HCT116 (cell line): ENCODE results near the gene KIF3C. TPM values are rescaled to one million over a fixed set of nuclear protein-coding genes. Genes with fewer than 3 reads are reported as not detected.
"Not testable (repeated sequence)": the region's sequence is repeated elsewhere in the genome, so short reads cannot be mapped to it uniquely, and the experiment has no call there.

Experiments
- ATAC-seq: fragments of 200-7000 bp; cut with Tn5 transposase; 2 replicates; pipeline ENCODE4 v1.9.1; 2020; ENCODE audit warnings: mild to moderate bottlenecking, moderate library complexity
- BruUV-seq: library from RNA; stranded (reverse); fragments of 400-500 nt; replicated peaks from 2 replicates; lab custom pipeline; 2021; lab: Mats Ljungman, UMichigan
- CTCF ChIA-PET: fragments of 300-600 bp; sonication (Branson Sonifier 250); formaldehyde crosslinking; loops from one replicate; lab custom pipeline; 2021; ENCODE audit warnings: antibody characterized with exemption; lab: Charles Lee
- POLR2A ChIA-PET: fragments of 300-600, 350-600 bp; sonication (Branson Sonifier 250); formaldehyde crosslinking; loops from one replicate; lab custom pipeline; 2021; ENCODE audit warnings: antibody characterized with exemption; lab: Charles Lee
- RAD21 ChIA-PET, 2 experiments: fragments of 300-600 bp; sonication (Branson Sonifier 250); formaldehyde crosslinking; loops; one replicate each; lab custom pipeline; 2023; ENCODE audit warnings: low total read pairs in 2 of 2; ENCODE audit not compliant: uncharacterized antibody in 2 of 2, unreplicated experiment in 2 of 2, low non-redundant PET in 1 of 2; lab: Charles Lee
- DNase-seq: peaks from one replicate; pipeline ENCODE4 v3.0.0-alpha.2; 2010; ENCODE audit warnings: low read depth, low spot score
- H2AFZ ChIP-seq: fragments of 200-600 bp; shearing (Covaris generic), sonication (generic); 2 replicates; pipeline ENCODE4 v1.6.1; 2017; ENCODE audit warnings: low read depth, mixed run types, mixed read lengths, antibody characterized with exemption, low read length; ENCODE audit not compliant: poor library complexity, severe bottlenecking
- H3K27ac ChIP-seq: 2 replicates; pipeline ENCODE4 v1.5.1; 2012; ENCODE audit warnings: low read depth, low read length
- H3K27me3 ChIP-seq: fragments of 200-600 bp; sonication (generic); 2 replicates; pipeline ENCODE4 v1.6.1; 2016; ENCODE audit warnings: mixed run types, low read length, mixed read lengths; ENCODE audit not compliant: insufficient read depth
- H3K36me3 ChIP-seq, 2 experiments: fragments of 200-500 bp in 1 of 2; fragments of 200-600 bp in 1 of 2; sonication (Bioruptor generic) in 1 of 2; sonication (generic) in 1 of 2; 2 replicates each; pipeline versions ENCODE4 v1.5.1 to v1.6.1; 2014 to 2016; ENCODE audit warnings: low read length in 2 of 2, inconsistent platforms in 1 of 2, mixed read lengths in 1 of 2, mixed run types in 1 of 2; ENCODE audit not compliant: insufficient read depth in 2 of 2, control insufficient read depth in 1 of 2
- H3K4me1 ChIP-seq, 2 experiments: fragments of 200-600 bp in 1 of 2; sonication (generic) in 1 of 2; 2 replicates each; pipeline versions ENCODE4 v1.5.1 to v1.6.1; 2012 to 2017; ENCODE audit warnings: low read length in 2 of 2, inconsistent platforms in 1 of 2, mild to moderate bottlenecking in 1 of 2, mixed read lengths in 1 of 2, mixed run types in 1 of 2, moderate library complexity in 1 of 2; ENCODE audit not compliant: insufficient read depth in 2 of 2, control insufficient read depth in 1 of 2
- H3K4me2 ChIP-seq: fragments of 200-600 bp; sonication (generic); 2 replicates; pipeline ENCODE4 v1.6.1; 2017; ENCODE audit warnings: mixed run types, low read length, mixed read lengths
- H3K4me3 ChIP-seq, 2 experiments: fragments of 200-600 bp in 1 of 2; sonication (generic) in 1 of 2; replicated peaks in 1 of 2; 2 replicates each; pipeline ENCODE4 v1.5.1; 2011 to 2016; ENCODE audit warnings: low read length in 2 of 2, control low read depth in 1 of 2, low read depth in 1 of 2, mild to moderate bottlenecking in 1 of 2, mixed read lengths in 1 of 2, mixed run types in 1 of 2
- H3K79me2 ChIP-seq: fragments of 200-600 bp; sonication (generic); 2 replicates; pipeline ENCODE4 v1.6.1; 2017; ENCODE audit warnings: mild to moderate bottlenecking, mixed run types, low read length, moderate library complexity, mixed read lengths; ENCODE audit not compliant: insufficient read depth
- H3K9ac ChIP-seq: fragments of 200-600 bp; sonication (generic); 2 replicates; pipeline ENCODE4 v1.6.1; 2016; ENCODE audit warnings: low read length, mixed read lengths
- H3K9me2 ChIP-seq: fragments of 200-600 bp; sonication (generic), shearing (Covaris generic); 2 replicates; pipeline ENCODE4 v1.6.1; 2017; ENCODE audit warnings: mixed run types, mild to moderate bottlenecking, moderate library complexity; ENCODE audit not compliant: insufficient read depth
- H3K9me3 ChIP-seq, 2 experiments: fragments of 200-500 bp in 1 of 2; fragments of 200-600 bp in 1 of 2; sonication (Bioruptor generic) in 1 of 2; sonication (generic) in 1 of 2; 2 replicates each; pipeline ENCODE4 v1.6.1; 2014 to 2017; ENCODE audit warnings: low read length in 2 of 2, mixed read lengths in 2 of 2, inconsistent platforms in 1 of 2, low read depth in 1 of 2, mild to moderate bottlenecking in 1 of 2, mixed run types in 1 of 2, moderate library complexity in 1 of 2; ENCODE audit not compliant: control insufficient read depth in 1 of 2, insufficient read depth in 1 of 2
- H4K20me1 ChIP-seq: fragments of 200-600 bp; sonication (generic), shearing (Covaris generic); 2 replicates; pipeline ENCODE4 v1.6.1; 2017; ENCODE audit warnings: mixed run types, mild to moderate bottlenecking, moderate library complexity; ENCODE audit not compliant: insufficient read depth
- CBX3 ChIP-seq: IDR thresholded peaks from 2 replicates; pipeline ENCODE4 v1.6.1; 2012; ENCODE audit warnings: low read depth
- CEBPB ChIP-seq: IDR thresholded peaks from 2 replicates; pipeline ENCODE4 v1.6.1; 2012; ENCODE audit warnings: low read depth
- EGR1 ChIP-seq: IDR thresholded peaks from 2 replicates; pipeline ENCODE4 v1.6.1; 2012; ENCODE audit warnings: low read depth
- ELF1 ChIP-seq: IDR thresholded peaks from 2 replicates; pipeline ENCODE4 v1.6.1; 2012; ENCODE audit warnings: low read depth, borderline replicate concordance
- EZH2 ChIP-seq: fragments of 200-600 bp; sonication (generic); IDR thresholded peaks from 2 replicates; pipeline ENCODE4 v1.6.1; 2017; ENCODE audit warnings: antibody characterized with exemption, mixed run types
- JUND ChIP-seq: IDR thresholded peaks from 2 replicates; pipeline ENCODE4 v1.6.1; 2012
- POLR2A ChIP-seq: IDR thresholded peaks from 2 replicates; pipeline ENCODE4 v1.7.0; 2011; ENCODE audit warnings: borderline replicate concordance; ENCODE audit not compliant: insufficient read depth, insufficient read length; ENCODE audit errors: extremely low read depth
- POLR2AphosphoS5 ChIP-seq: IDR thresholded peaks from 2 replicates; pipeline ENCODE4 v1.6.1; 2011; ENCODE audit warnings: mild to moderate bottlenecking, low read depth, low read length, moderate library complexity
- REST ChIP-seq: IDR thresholded peaks from 2 replicates; pipeline ENCODE4 v1.6.1; 2012; ENCODE audit warnings: low read depth
- SIN3A ChIP-seq: IDR thresholded peaks from 2 replicates; pipeline ENCODE4 v1.6.1; 2012; ENCODE audit warnings: low read depth
- SP1 ChIP-seq: IDR thresholded peaks from 2 replicates; pipeline ENCODE4 v1.6.1; 2012; ENCODE audit warnings: low read depth
- TCF7L2 ChIP-seq: IDR thresholded peaks from 2 replicates; pipeline ENCODE4 v1.7.0; 2011; ENCODE audit warnings: borderline replicate concordance, inconsistent platforms; ENCODE audit not compliant: insufficient read depth, insufficient read length; ENCODE audit errors: extremely low read depth
- ZFX ChIP-seq: fragments of 450-650 bp; IDR thresholded peaks from 2 replicates; pipeline ENCODE4 v1.6.1; 2017
- intact Hi-C: fragments of 100-400 bp; cut with micrococcal nuclease; formaldehyde crosslinking; loops from 2 replicates; pipeline ENCODE4 v1.10.0; 2022
- total RNA-seq: library from RNA; stranded (reverse); gene quantifications from one replicate; pipeline ENCODE4 v1.2.1, GENCODE V29; 2021; ENCODE audit not compliant: unreplicated experiment

The KIF3C gene
- total RNA-seq, 1 experiment from 2014 or later, result 5.4 TPM

- H3K4me3 ChIP-seq, DNase-seq, H3K9me3 ChIP-seq, H3K27me3 ChIP-seq, BruUV-seq, H3K36me3 ChIP-seq, H3K4me2 ChIP-seq, H3K79me2 ChIP-seq, RAD21 ChIA-PET, H3K9me2 ChIP-seq, H2AFZ ChIP-seq, POLR2A ChIA-PET, H3K9ac ChIP-seq, H3K27ac ChIP-seq, H4K20me1 ChIP-seq, intact Hi-C loops, CTCF ChIA-PET, ATAC-seq: not testable (repeated sequence)
- peaks cover 37 to 42% of the 10 kb centered on the region in 2 experiments for H3K4me1 ChIP-seq
These were observed 34.4 kb upstream of the KIF3C start for GRCh38 chr2:26016706-26017045.

GRCh38 chr2:26016012-26016705 is 33.9 kb upstream of the KIF3C start:
- POLR2A ChIA-PET, result no interaction called here
- Histone ChIP-seq H3K79me2 (no peaks in the 10 kb centered on the region), H3K9me3 (no peaks in the 10 kb centered on the region), H2AFZ (no peak overlapping the region), H3K4me1 (peaks cover 42 to 47% of the 10 kb centered on the region in 2 experiments), H3K4me2 (no peak overlapping the region), H3K27me3 (no peaks in the 10 kb centered on the region), H3K4me3 (no peak overlapping the region), H3K9me2 (no peaks in the 10 kb centered on the region), H3K36me3 (no peaks in the 10 kb centered on the region), H3K9ac (no peak overlapping the region), H4K20me1 (no peaks in the 10 kb centered on the region), H3K27ac (no peak overlapping the region)
- CTCF ChIA-PET, result no interaction called here
- no peak for ATAC-seq
- RAD21 ChIA-PET, result no interaction called here
- DNase-seq, result no peak
- intact Hi-C loops, result no loop called here
- no TSS peak for BruUV-seq
- TF ChIP-seq TCF7L2, result no peak
- TF ChIP-seq SIN3A, result no peak
- TF ChIP-seq POLR2AphosphoS5, result no peak
- no peak for TF ChIP-seq SP1
- no peak for TF ChIP-seq POLR2A
- TF ChIP-seq JUND, result no peak
- no peak for TF ChIP-seq ZFX
- no peak for TF ChIP-seq EZH2
- no peak for TF ChIP-seq REST
- no peak for TF ChIP-seq CEBPB
- no peak for TF ChIP-seq ELF1
- no peak for TF ChIP-seq EGR1
- TF ChIP-seq CBX3, result no peak
